ENCODE measurements around the gene ELFN1. TPM values are rescaled to one million over a fixed set of nuclear protein-coding genes. Genes with fewer than 3 reads are reported as not detected.

ELFN1 gene
- total and polyA plus RNA-seq, 12 donors = 0.05 to 2.8 (median 0.86) TPM

DNA sequence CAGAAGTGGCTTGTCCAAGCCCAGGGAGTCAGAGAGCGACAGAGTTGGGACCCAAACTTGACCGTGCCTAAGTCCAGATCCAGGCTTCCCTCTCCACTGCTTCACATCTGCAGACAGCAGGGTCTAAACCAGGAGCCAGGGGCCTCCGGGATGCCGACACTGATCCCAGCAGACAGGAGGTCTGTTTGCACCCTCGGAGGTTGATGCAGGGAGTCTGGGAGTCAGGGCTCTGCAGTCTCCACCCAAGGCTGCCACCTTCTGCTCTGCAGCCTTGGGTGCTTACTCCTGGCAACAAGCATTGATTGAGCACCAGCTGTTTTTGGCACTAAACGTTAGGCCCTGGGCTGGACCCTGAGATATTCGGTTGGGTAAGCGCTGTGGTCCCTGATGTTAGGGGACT, 21.0 kb downstream of the ELFN1 start:
- peak in 2 of 7 donors; percentile 1 to 7 for DNase-seq
- Histone ChIP-seq H3K27ac (no peak overlapping the region), H3K4me3 (no peak overlapping the region), H3K36me3 (replicated peaks in 1 of 2) (no peaks in the 10 kb centered on the region), H3K27me3 (peaks cover 7% of the 10 kb centered on the region), H3K4me1 (replicated peaks in 1 of 2) (no peaks in the 10 kb centered on the region), H3K9me3 (replicated peaks in 1 of 3) (no peaks in the 10 kb centered on the region)
- 82 to 89% (median 86%) methylated on average over 3 to 8 of the region's 8 CpGs for whole genome bisulfite sequencing, 4 donors
- intact Hi-C loops (cut with DNase I) = no loop called here
- TF ChIP-seq POLR2A (IDR thresholded peaks at IDR 0.05) = no peak
- TF ChIP-seq, protein P1, sequence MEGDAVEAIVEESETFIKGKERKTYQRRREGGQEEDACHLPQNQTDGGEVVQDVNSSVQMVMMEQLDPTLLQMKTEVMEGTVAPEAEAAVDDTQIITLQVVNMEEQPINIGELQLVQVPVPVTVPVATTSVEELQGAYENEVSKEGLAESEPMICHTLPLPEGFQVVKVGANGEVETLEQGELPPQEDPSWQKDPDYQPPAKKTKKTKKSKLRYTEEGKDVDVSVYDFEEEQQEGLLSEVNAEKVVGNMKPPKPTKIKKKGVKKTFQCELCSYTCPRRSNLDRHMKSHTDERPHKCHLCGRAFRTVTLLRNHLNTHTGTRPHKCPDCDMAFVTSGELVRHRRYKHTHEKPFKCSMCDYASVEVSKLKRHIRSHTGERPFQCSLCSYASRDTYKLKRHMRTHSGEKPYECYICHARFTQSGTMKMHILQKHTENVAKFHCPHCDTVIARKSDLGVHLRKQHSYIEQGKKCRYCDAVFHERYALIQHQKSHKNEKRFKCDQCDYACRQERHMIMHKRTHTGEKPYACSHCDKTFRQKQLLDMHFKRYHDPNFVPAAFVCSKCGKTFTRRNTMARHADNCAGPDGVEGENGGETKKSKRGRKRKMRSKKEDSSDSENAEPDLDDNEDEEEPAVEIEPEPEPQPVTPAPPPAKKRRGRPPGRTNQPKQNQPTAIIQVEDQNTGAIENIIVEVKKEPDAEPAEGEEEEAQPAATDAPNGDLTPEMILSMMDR (IDR thresholded peaks at IDR 0.05) = no peak

DNA sequence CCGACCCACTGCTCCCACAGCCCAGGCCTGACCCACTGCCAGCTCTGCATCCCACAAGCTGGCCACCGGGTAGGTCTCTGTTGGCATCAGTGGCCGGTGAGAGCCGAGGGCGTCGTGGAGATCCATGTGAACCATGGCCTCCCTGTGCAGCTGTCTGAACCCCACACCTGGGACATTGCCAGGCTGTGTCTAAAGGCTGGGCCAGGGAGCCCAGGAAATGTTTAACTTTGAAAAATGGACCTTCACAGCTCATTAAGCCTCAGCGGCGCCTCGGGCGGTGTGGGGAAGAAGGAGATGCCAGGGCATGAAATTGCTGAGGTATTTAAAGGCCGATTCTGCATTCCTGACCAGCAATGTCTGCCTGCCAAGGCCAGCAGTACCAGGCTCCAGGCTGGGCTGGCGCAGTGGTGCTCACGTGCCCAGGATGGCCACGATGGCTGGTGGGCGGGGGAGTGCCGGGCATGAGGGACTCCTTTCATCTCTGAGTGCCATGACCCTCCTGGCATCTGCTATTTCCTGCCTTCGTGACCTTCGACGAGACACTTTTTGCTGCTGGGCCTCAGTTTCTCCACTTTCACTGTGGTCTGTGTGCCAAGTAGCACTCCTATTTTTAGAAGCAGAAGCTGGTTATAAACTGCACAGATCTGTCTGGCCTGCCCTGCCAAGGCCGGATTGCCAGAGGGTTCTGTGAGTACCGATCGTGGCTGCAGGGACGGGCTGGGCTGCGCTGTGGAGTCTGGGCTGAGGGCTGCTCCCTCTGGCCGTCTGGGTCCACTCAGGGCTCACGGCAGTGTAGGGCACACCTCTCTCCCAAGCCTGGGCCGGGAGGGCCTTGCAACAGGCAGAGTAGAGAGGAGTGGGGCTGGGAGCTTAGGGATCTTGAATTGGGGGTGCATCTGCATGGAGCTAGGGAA, 21.8 kb downstream of the ELFN1 start:
- Histone ChIP-seq H3K4me3 (no peak overlapping the region), H3K9me3 (replicated peaks in 1 of 3) (no peaks in the 10 kb centered on the region), H3K27ac (no peak overlapping the region), H3K27me3 (peaks cover 7% of the 10 kb centered on the region), H3K4me1 (replicated peaks in 1 of 2) (no peaks in the 10 kb centered on the region), H3K36me3 (replicated peaks in 1 of 2) (no peaks in the 10 kb centered on the region)
- intact Hi-C loops (cut with DNase I) = no loop called here
- WGBS, 4 donors = 60 to 74% (median 62%) methylated on average over 21 to 27 of the region's 27 CpGs
- no peak for TF ChIP-seq POLR2A (IDR thresholded peaks at IDR 0.05)
- TF ChIP-seq, protein P1 (IDR thresholded peaks at IDR 0.05) = no peak
- DNase-seq = peak in 5 of 7 donors; percentile 12 to 49 (median 26)

DNA sequence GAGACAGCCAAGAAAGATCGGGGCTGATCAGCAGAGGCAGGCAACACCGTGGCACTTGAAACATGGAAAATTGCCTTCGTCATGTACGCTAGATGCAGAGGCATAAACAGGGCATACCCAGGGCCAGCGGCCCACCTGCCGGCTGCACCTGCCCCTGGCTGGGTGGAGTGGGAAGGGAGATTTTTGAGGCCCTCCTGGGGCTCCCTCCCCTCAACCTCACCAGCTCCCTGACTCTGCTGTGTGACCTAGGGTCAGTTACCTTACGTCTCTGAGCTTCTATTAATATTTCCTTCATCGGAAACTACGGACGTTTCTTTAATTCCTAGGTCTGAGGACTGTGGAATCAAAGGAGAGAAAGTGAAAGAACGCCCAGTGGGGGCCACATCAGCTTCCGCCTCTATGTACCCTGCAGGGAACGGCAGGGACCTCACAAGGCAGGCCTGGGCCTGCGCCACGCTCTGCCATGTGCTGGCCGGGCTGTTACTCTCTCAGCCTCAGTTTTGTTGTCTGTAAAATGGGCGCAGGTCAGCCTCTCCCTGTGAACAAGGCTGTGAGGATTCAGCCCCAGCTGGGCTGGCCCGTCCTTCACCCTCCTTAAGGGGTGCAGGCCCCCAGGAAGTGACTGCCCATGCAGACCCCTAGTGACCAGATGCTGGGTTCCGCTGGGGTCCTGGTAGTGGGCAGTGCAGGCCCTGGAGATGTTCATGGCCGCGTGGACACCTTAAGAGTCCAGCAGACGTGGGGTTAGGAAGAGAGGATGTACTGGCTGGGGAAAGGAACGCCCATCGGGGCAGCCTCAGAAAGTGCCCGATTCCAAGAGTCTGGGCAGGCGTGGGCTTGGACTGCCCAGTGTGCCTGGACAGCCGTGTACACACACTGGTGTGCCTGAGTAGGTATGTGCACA, 22.7 kb downstream of the ELFN1 start:
- 82 to 90% (median 87%) methylated on average over 20 to 27 of the region's 27 CpGs for WGBS, 4 donors
- peak in 4 of 7 donors; percentile 5 to 15 (median 8) for DNase-seq
- intact Hi-C loops (cut with DNase I) = no loop called here
- Histone ChIP-seq H3K36me3 (replicated peaks in 1 of 2) (no peaks in the 10 kb centered on the region), H3K4me3 (no peak overlapping the region), H3K27ac (no peak overlapping the region), H3K9me3 (replicated peaks in 1 of 3) (no peaks in the 10 kb centered on the region), H3K27me3 (peaks cover 7% of the 10 kb centered on the region), H3K4me1 (replicated peaks in 1 of 2) (no peaks in the 10 kb centered on the region)
- TF ChIP-seq, protein P1 (IDR thresholded peaks at IDR 0.05) = no peak
- no peak for TF ChIP-seq POLR2A (IDR thresholded peaks at IDR 0.05)

GRCh38 chr7:1693419-1693990, 23.4 kb downstream of the ELFN1 start:
- intact Hi-C loops (cut with DNase I) = no loop called here
- Histone ChIP-seq H3K36me3 (replicated peaks in 1 of 2) (no peaks in the 10 kb centered on the region), H3K4me3 (no peak overlapping the region), H3K9me3 (replicated peaks in 1 of 3) (no peaks in the 10 kb centered on the region), H3K27me3 (peaks cover 7% of the 10 kb centered on the region), H3K4me1 (replicated peaks in 1 of 2) (no peaks in the 10 kb centered on the region), H3K27ac (peak overlapping the region in 1 of 5 donors; percentile 21)
- TF ChIP-seq, protein P1 (IDR thresholded peaks at IDR 0.05) = no peak
- TF ChIP-seq POLR2A (IDR thresholded peaks at IDR 0.05) = no peak
- WGBS, 4 donors = 72 to 84% (median 75%) methylated on average over 15 to 25 of the region's 25 CpGs
- DNase-seq = peak in 5 of 7 donors; percentile 7 to 57 (median 15)
